C4-2B (cell line): Measurements from ENCODE around the gene DCLK1.
"Not testable (repeated sequence)": the region's sequence is repeated elsewhere in the genome, so short reads cannot be mapped to it uniquely, and the experiment has no call there.

Experiments
- CTCF ChIP-seq: fragments of 450-650 bp; conservative IDR thresholded peaks from 2 replicates; pipeline ENCODE4 v1.5.1; 2017; ENCODE audit warnings: mild to moderate bottlenecking
- ZFX ChIP-seq: fragments of 450-650 bp; IDR thresholded peaks from 2 replicates; pipeline ENCODE4 v1.6.1; 2017

- not testable (repeated sequence) for TF ChIP-seq CTCF, ZFX
These were observed 29.3 kb downstream of the DCLK1 start for GRCh38 chr13:36101907-36102306.
